Parathyroid adenoma (tissue), 2 donors: Measurements from ENCODE around the gene SRGAP1.

Experiments used
- H2AFZ ChIP-seq: fragments of 300-600 bp; sonication (generic); one replicate; pipeline ENCODE4 v1.7.0; 2017; ENCODE audit warnings: antibody characterized with exemption, mild to moderate bottlenecking
- H3K27ac ChIP-seq: fragments of 300-600 bp; sonication (generic); one replicate; pipeline ENCODE4 v1.7.0; 2017
- H3K27me3 ChIP-seq: fragments of 300-600 bp; sonication (generic); one replicate; pipeline ENCODE4 v1.7.0; 2017; ENCODE audit warnings: low read length; ENCODE audit not compliant: control insufficient read depth, insufficient read depth
- H3K36me3 ChIP-seq: fragments of 300-600 bp; sonication (generic); one replicate; pipeline ENCODE4 v1.7.0; 2017; ENCODE audit warnings: low read length; ENCODE audit not compliant: control insufficient read depth, insufficient read depth
- H3K4me1 ChIP-seq: fragments of 300-600 bp; sonication (generic); one replicate; pipeline ENCODE4 v1.7.0; 2017; ENCODE audit warnings: control low read depth
- H3K4me2 ChIP-seq: fragments of 300-600 bp; sonication (generic); one replicate; pipeline ENCODE4 v1.7.0; 2017; ENCODE audit warnings: low read length
- H3K4me3 ChIP-seq: fragments of 300-600 bp; sonication (generic); one replicate; pipeline ENCODE4 v1.7.0; 2017; ENCODE audit warnings: low read depth, low read length
- H3K79me2 ChIP-seq: fragments of 300-600 bp; sonication (generic); one replicate; pipeline ENCODE4 v1.7.0; 2017; ENCODE audit warnings: control low read depth
- H3K9ac ChIP-seq: fragments of 300-600 bp; sonication (generic); one replicate; pipeline ENCODE4 v1.7.0; 2017; ENCODE audit warnings: mild to moderate bottlenecking
- H3K9me3 ChIP-seq: fragments of 300-600 bp; sonication (generic); one replicate; pipeline ENCODE4 v1.7.0; 2017; ENCODE audit warnings: low read length; ENCODE audit not compliant: control insufficient read depth
- TF ChIP-seq, protein P1 (sequence below): fragments of 300-600 bp; sonication (generic); IDR thresholded peaks from one replicate; pipeline ENCODE4 v1.7.0; 2017; ENCODE audit warnings: antibody characterized with exemption, mild to moderate bottlenecking
- donor health status: primary hyperparathyroidism.

SRGAP1 gene

GRCh38 chr12:63948211-63948610, 103.7 kb downstream of the SRGAP1 start:
- TF ChIP-seq, protein P1, sequence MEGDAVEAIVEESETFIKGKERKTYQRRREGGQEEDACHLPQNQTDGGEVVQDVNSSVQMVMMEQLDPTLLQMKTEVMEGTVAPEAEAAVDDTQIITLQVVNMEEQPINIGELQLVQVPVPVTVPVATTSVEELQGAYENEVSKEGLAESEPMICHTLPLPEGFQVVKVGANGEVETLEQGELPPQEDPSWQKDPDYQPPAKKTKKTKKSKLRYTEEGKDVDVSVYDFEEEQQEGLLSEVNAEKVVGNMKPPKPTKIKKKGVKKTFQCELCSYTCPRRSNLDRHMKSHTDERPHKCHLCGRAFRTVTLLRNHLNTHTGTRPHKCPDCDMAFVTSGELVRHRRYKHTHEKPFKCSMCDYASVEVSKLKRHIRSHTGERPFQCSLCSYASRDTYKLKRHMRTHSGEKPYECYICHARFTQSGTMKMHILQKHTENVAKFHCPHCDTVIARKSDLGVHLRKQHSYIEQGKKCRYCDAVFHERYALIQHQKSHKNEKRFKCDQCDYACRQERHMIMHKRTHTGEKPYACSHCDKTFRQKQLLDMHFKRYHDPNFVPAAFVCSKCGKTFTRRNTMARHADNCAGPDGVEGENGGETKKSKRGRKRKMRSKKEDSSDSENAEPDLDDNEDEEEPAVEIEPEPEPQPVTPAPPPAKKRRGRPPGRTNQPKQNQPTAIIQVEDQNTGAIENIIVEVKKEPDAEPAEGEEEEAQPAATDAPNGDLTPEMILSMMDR: no peak
- no peak overlapping the region for H2AFZ ChIP-seq
- no peaks in the 10 kb centered on the region for H3K9me3 ChIP-seq

DNA sequence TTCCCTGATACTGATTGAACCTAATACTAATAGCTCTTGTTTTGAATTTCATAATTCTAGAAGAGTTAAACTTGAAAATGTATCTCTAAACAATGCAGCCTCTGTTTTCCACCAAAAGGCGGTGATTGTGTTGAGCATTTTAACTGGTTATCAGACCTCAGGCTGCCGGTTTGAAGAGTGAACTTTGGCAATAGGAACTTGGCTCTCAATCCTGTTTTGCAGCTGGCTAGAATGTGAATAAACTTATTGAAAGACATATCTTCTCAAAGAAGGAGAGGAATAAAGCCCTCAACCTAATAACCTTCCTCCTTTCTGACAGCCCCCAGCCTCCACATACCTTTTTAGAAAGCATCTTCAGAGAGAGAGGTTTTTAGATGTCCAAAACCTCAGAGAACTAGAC, 105.4 kb downstream of the SRGAP1 start:
- H3K4me2 ChIP-seq: peak overlapping the region; percentile 62
- H3K79me2 ChIP-seq: peaks cover under 1% of the 10 kb centered on the region
- peaks cover 32% of the 10 kb centered on the region for H3K4me1 ChIP-seq
- no peak overlapping the region for H3K9ac ChIP-seq
- TF ChIP-seq, protein P1: no peak
- no peak overlapping the region for H3K4me3 ChIP-seq
- no peaks in the 10 kb centered on the region for H3K9me3 ChIP-seq
- H3K27me3 ChIP-seq: no peaks in the 10 kb centered on the region
- H3K36me3 ChIP-seq: no peaks in the 10 kb centered on the region
- H2AFZ ChIP-seq: peak overlapping the region; percentile 16
- H3K27ac ChIP-seq: peak overlapping the region; percentile 34

More at GRCh38 chr12:63948211-63948610, 103.7 kb downstream of the SRGAP1 start:
- Histone ChIP-seq H3K4me2 (no peak overlapping the region), H3K4me1 (peaks cover 36% of the 10 kb centered on the region), H3K36me3 (no peaks in the 10 kb centered on the region), H3K4me3 (no peak overlapping the region), H3K79me2 (no peaks in the 10 kb centered on the region), H3K27ac (no peak overlapping the region), H3K9ac (no peak overlapping the region), H3K27me3 (no peaks in the 10 kb centered on the region)

DNA sequence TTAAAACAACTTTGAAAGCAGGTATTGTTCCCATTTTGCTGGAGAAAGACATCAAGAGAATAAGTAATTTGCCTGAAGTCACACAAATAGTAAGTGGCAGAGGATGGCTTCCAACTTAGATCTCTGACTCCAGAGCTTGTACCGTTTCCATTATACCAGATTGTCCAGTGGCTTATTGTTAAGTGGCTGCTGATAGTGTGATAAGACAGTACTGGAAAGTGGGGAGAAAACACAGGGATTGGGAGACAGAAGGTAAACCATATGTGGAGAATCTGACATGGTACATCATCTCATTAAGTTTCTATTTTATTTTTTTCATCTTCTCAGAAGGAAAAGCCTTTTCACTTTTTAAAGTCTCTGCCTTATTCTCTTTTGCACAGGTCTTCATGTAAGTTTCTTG, 108.5 kb downstream of the SRGAP1 start:
- TF ChIP-seq, protein P1: no peak
- no peak overlapping the region for H3K9ac ChIP-seq

DNA sequence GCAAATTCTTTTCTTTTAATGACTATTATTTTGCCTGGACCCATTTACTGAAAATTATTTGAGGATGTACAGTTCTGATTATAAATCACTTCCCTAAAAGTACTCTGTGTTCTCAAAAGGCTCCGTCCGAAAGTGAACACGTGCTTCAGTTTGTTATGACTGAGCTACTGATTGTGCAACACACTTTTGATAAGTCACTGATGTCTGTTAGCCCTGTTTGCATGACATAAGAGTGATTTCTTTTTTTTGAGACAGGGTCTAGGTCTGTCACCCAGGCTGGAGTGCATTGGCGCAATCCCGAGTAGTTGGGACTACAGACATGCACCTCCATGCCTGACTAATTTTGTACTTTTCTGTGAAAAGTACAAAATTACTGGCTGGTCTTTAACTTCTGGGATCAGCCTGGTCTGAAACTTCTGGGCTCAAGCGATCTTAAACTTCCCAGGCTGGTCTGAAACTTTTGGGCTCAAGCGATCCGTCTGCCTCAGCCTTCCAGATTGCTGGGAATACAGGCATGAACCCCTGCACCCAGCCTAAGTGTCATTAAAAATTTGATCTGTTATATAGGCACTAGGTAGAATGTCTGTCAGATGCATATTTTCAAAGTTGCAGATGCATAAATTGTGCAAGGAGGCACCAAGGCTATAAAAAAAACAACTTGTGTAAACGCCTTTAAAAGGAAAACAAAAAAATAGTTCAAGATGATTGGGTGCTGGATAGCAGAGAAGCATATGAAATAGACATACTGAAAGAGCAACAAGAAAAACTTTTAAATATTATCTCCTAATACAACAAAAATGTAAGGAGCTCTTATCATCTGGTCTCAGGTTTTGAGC, 111.5 kb downstream of the SRGAP1 start:
- Histone ChIP-seq H3K4me3 (no peak overlapping the region), H3K27ac (no peak overlapping the region), H3K79me2 (peaks cover 21% of the 10 kb centered on the region)

More for the DNA sequence above, 108.5 kb downstream of the SRGAP1 start:
- Histone ChIP-seq H3K36me3 (no peaks in the 10 kb centered on the region), H3K4me1 (peaks cover 33% of the 10 kb centered on the region), H3K4me2 (no peak overlapping the region), H3K79me2 (peaks cover 12% of the 10 kb centered on the region), H3K27me3 (no peaks in the 10 kb centered on the region), H3K27ac (no peak overlapping the region), H2AFZ (no peak overlapping the region), H3K9me3 (no peaks in the 10 kb centered on the region), H3K4me3 (no peak overlapping the region)

More for the DNA sequence above, 111.5 kb downstream of the SRGAP1 start:
- TF ChIP-seq, protein P1: no peak
- H3K9me3 ChIP-seq: no peaks in the 10 kb centered on the region
- H3K4me2 ChIP-seq: peak overlapping the region; percentile 41
- no peaks in the 10 kb centered on the region for H3K36me3 ChIP-seq
- H3K4me1 ChIP-seq: peaks cover 27% of the 10 kb centered on the region
- no peaks in the 10 kb centered on the region for H3K27me3 ChIP-seq
- no peak overlapping the region for H2AFZ ChIP-seq
- H3K9ac ChIP-seq: no peak overlapping the region
